ENCODE results near the gene LUM.

The LUM gene

GRCh38 chr12:91154131-91154530, 42.8 kb upstream of the LUM start:
- no peak for DNase-seq
- Histone ChIP-seq H3K79me2 (ENCODE audit: low read length) (no peaks in the 10 kb centered on the region), H3K4me2 (ENCODE audit: low read depth, low read length) (no peak overlapping the region), H4K20me1 (ENCODE audit: insufficient read depth, low read length) (no peaks in the 10 kb centered on the region), H3K27me3 (replicated peaks; ENCODE audit: insufficient read depth, low read length) (no peaks in the 10 kb centered on the region), H3K36me3 (replicated peaks; ENCODE audit: insufficient read depth, low read length) (no peaks in the 10 kb centered on the region), H3K9ac (ENCODE audit: low read length) (no peak overlapping the region), H3K4me3 (ENCODE audit: low read length) (no peak overlapping the region), H3K27ac (ENCODE audit: low read length) (no peak overlapping the region), H3F3A (ENCODE audit: insufficient read depth, low read length) (no peaks in the 10 kb centered on the region), H2AFZ (ENCODE audit: low read length) (no peak overlapping the region), H3K9me3 (replicated peaks; ENCODE audit: insufficient read depth, low read length) (no peaks in the 10 kb centered on the region), H3K4me1 (ENCODE audit: low read length) (no peaks in the 10 kb centered on the region), H3K9me2 (replicated peaks; ENCODE audit: insufficient read depth, low read length) (no peaks in the 10 kb centered on the region)
- TF ChIP-seq CTCF (IDR thresholded peaks at IDR 0.05; ENCODE audit: low read length) (no peak), EZH2phosphoT487 (IDR thresholded peaks at IDR 0.05; ENCODE audit: low read length) (no peak), EZH2 (optimal IDR thresholded peaks at IDR 0.05; ENCODE audit: low read depth, low read length) (no peak)

DNA sequence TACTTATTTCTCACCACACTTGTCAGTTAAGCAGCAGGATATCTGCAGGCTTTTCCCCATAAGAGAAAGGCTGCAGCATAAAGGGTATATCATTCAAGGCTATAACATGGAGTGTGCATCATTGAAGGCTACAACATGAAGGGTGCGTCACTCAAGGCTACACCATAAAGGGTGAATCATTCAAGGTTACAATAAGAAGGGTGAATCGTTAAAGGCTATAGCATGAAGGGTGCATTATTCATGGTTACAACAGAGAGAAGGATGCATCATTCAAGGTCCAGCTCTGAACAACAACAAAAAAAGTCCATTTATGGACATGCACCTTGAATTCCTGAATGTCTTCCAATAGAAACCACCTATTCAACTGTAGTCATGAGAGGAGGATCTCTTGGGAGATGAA, 32.8 kb upstream of the LUM start:
- H3K4me1 ChIP-seq (ENCODE audit: low read length) = no peaks in the 10 kb centered on the region
- H3K4me2 ChIP-seq (ENCODE audit: low read depth, low read length) = no peak overlapping the region
- H3F3A ChIP-seq (ENCODE audit: insufficient read depth, low read length) = no peaks in the 10 kb centered on the region
- no peaks in the 10 kb centered on the region for H3K9me2 ChIP-seq (replicated peaks; ENCODE audit: insufficient read depth, low read length)
- no peaks in the 10 kb centered on the region for H3K79me2 ChIP-seq (ENCODE audit: low read length)
- no peaks in the 10 kb centered on the region for H3K9me3 ChIP-seq (replicated peaks; ENCODE audit: insufficient read depth, low read length)
- H3K36me3 ChIP-seq (replicated peaks; ENCODE audit: insufficient read depth, low read length) = no peaks in the 10 kb centered on the region
- H3K27ac ChIP-seq (ENCODE audit: low read length) = no peak overlapping the region
- H3K4me3 ChIP-seq (ENCODE audit: low read length) = no peak overlapping the region
- no peaks in the 10 kb centered on the region for H4K20me1 ChIP-seq (ENCODE audit: insufficient read depth, low read length)
- no peaks in the 10 kb centered on the region for H3K27me3 ChIP-seq (replicated peaks; ENCODE audit: insufficient read depth, low read length)
- TF ChIP-seq EZH2phosphoT487 (IDR thresholded peaks at IDR 0.05; ENCODE audit: low read length) (no peak), CTCF (IDR thresholded peaks at IDR 0.05; ENCODE audit: low read length) (no peak), EZH2 (optimal IDR thresholded peaks at IDR 0.05; ENCODE audit: low read depth, low read length) (no peak)
- DNase-seq = no peak
- H2AFZ ChIP-seq (ENCODE audit: low read length) = no peak overlapping the region
- no peak overlapping the region for H3K9ac ChIP-seq (ENCODE audit: low read length)

GRCh38 chr12:91143206-91143605, 31.9 kb upstream of the LUM start:
- Histone ChIP-seq H2AFZ (ENCODE audit: low read length) (no peak overlapping the region), H3K9me3 (replicated peaks; ENCODE audit: insufficient read depth, low read length) (no peaks in the 10 kb centered on the region), H3K9ac (ENCODE audit: low read length) (no peak overlapping the region), H3K27ac (ENCODE audit: low read length) (no peak overlapping the region), H3K36me3 (replicated peaks; ENCODE audit: insufficient read depth, low read length) (no peaks in the 10 kb centered on the region), H3F3A (ENCODE audit: insufficient read depth, low read length) (no peaks in the 10 kb centered on the region), H3K4me1 (ENCODE audit: low read length) (no peaks in the 10 kb centered on the region), H4K20me1 (ENCODE audit: insufficient read depth, low read length) (no peaks in the 10 kb centered on the region), H3K4me2 (ENCODE audit: low read depth, low read length) (no peak overlapping the region), H3K4me3 (ENCODE audit: low read length) (no peak overlapping the region), H3K27me3 (replicated peaks; ENCODE audit: insufficient read depth, low read length) (no peaks in the 10 kb centered on the region), H3K9me2 (replicated peaks; ENCODE audit: insufficient read depth, low read length) (no peaks in the 10 kb centered on the region), H3K79me2 (ENCODE audit: low read length) (no peaks in the 10 kb centered on the region)
- no peak for TF ChIP-seq EZH2phosphoT487 (IDR thresholded peaks at IDR 0.05; ENCODE audit: low read length)
- no peak for TF ChIP-seq EZH2 (optimal IDR thresholded peaks at IDR 0.05; ENCODE audit: low read depth, low read length)
- no peak for TF ChIP-seq CTCF (IDR thresholded peaks at IDR 0.05; ENCODE audit: low read length)
- DNase-seq = no peak

All from MM.1S (cell line).